GM23338 (cell line): ENCODE results near the gene BCAP31. TPM values are rescaled to one million over a fixed set of nuclear protein-coding genes. Genes with fewer than 3 reads are reported as not detected.

Experiments
- ATAC-seq: fragments of 200-7000 bp; cut with Tn5 transposase; 3 replicates; pipeline ENCODE4 v1.9.1; 2020
- DNase-seq: peaks from one replicate; pipeline ENCODE4 v3.0.0-alpha.2; 2015; ENCODE audit warnings: low spot score
- H2AFZ ChIP-seq: fragments of 200-600 bp; sonication (generic); 2 replicates; pipeline ENCODE4 v1.8.0; 2016; ENCODE audit warnings: antibody characterized with exemption, mild to moderate bottlenecking, moderate library complexity
- H3F3A ChIP-seq: fragments of 200-600 bp; sonication (generic); replicated peaks from 2 replicates; pipeline ENCODE4 v1.8.0; 2017; ENCODE audit warnings: antibody characterized with exemption, mixed run types, low read depth
- H3K27ac ChIP-seq: fragments of 200-600 bp; sonication (generic); 2 replicates; pipeline ENCODE4 v1.6.1; 2016; ENCODE audit warnings: low read depth
- H3K27me3 ChIP-seq: fragments of 200-600 bp; sonication (generic); 2 replicates; pipeline ENCODE4 v1.8.0; 2016; ENCODE audit warnings: mild to moderate bottlenecking, mixed run types, moderate library complexity; ENCODE audit not compliant: insufficient read depth
- H3K36me3 ChIP-seq: fragments of 200-600 bp; sonication (generic); 2 replicates; pipeline ENCODE4 v1.8.0; 2016; ENCODE audit warnings: mild to moderate bottlenecking; ENCODE audit not compliant: insufficient read depth
- H3K4me1 ChIP-seq: fragments of 200-600 bp; sonication (generic); 2 replicates; pipeline ENCODE4 v1.8.0; 2016; ENCODE audit warnings: mild to moderate bottlenecking, moderate library complexity; ENCODE audit not compliant: insufficient read depth
- H3K4me2 ChIP-seq: fragments of 200-600 bp; sonication (generic); 2 replicates; pipeline ENCODE4 v1.7.1; 2017; ENCODE audit warnings: mixed run types
- H3K4me3 ChIP-seq: fragments of 200-600 bp; sonication (generic); 2 replicates; pipeline ENCODE4 v1.6.1; 2016; ENCODE audit warnings: mixed run types
- H3K79me2 ChIP-seq: fragments of 200-600 bp; sonication (generic); replicated peaks from 2 replicates; pipeline ENCODE4 v1.8.0; 2017; ENCODE audit warnings: mild to moderate bottlenecking; ENCODE audit not compliant: insufficient read depth
- H3K9me2 ChIP-seq: fragments of 200-600 bp; sonication (generic); 2 replicates; pipeline ENCODE4 v1.8.0; 2017; ENCODE audit not compliant: insufficient read depth
- H4K20me1 ChIP-seq: fragments of 200-600 bp; sonication (generic); replicated peaks from 2 replicates; pipeline ENCODE4 v1.8.0; 2017; ENCODE audit warnings: mild to moderate bottlenecking; ENCODE audit not compliant: insufficient read depth
- H3K27ac Mint-ChIP-seq: 2 replicates; pipeline ENCODE4 v1.8.0; 2020; ENCODE audit warnings: inconsistent platforms, mild to moderate bottlenecking, moderate library complexity, mixed read lengths
- H3K27me3 Mint-ChIP-seq: 3 replicates; pipeline ENCODE4 v1.8.0; 2022; ENCODE audit warnings: low read depth, mild to moderate bottlenecking, moderate library complexity, mixed read lengths, inconsistent platforms; ENCODE audit not compliant: insufficient read depth, poor library complexity
- H3K36me3 Mint-ChIP-seq: 3 replicates; pipeline ENCODE4 v1.8.0; 2021; ENCODE audit warnings: low read depth, mild to moderate bottlenecking, inconsistent platforms, moderate library complexity, mixed read lengths
- H3K4me1 Mint-ChIP-seq: 3 replicates; pipeline ENCODE4 v1.8.0; 2020; ENCODE audit warnings: mild to moderate bottlenecking, inconsistent platforms, mixed read lengths
- H3K4me3 Mint-ChIP-seq: 3 replicates; pipeline ENCODE4 v1.8.0; 2021; ENCODE audit warnings: moderate library complexity, mild to moderate bottlenecking, inconsistent platforms, mixed read lengths
- H3K9me3 Mint-ChIP-seq: 3 replicates; pipeline ENCODE4 v1.8.0; 2020; ENCODE audit warnings: moderate library complexity, mild to moderate bottlenecking, inconsistent platforms, mixed read lengths
- CREB1 ChIP-seq: fragments of 250-450 bp; sonication (Bioruptor Pico); IDR thresholded peaks from 2 replicates; pipeline ENCODE4 v1.5.0; 2020; ENCODE audit warnings: low read depth, mild to moderate bottlenecking, moderate library complexity
- EZH2phosphoT487 ChIP-seq: fragments of 200-600 bp; sonication (generic); IDR thresholded peaks from one replicate; pipeline ENCODE4 v1.8.1; 2018; ENCODE audit warnings: antibody characterized with exemption; ENCODE audit not compliant: unreplicated experiment
- NANOG ChIP-seq: IDR thresholded peaks from 2 replicates; pipeline ENCODE4 v1.6.1; 2016; ENCODE audit warnings: antibody characterized with exemption, borderline replicate concordance
- POLR2AphosphoS5 ChIP-seq: IDR thresholded peaks from 2 replicates; pipeline ENCODE4 v1.6.1; 2016; ENCODE audit warnings: antibody characterized with exemption, low read depth
- ZNF331 ChIP-seq: fragments of 250-450 bp; sonication (Bioruptor Pico); IDR thresholded peaks from 2 replicates; pipeline ENCODE4 v1.5.0; 2020; ENCODE audit warnings: low read depth, mild to moderate bottlenecking, moderate library complexity
- ZNF462 ChIP-seq: fragments of 250-450 bp; sonication (Bioruptor Pico); IDR thresholded peaks from 2 replicates; pipeline ENCODE4 v1.5.0; 2020; ENCODE audit warnings: mild to moderate bottlenecking, moderate library complexity
- polyA plus RNA-seq: library from polyadenylated mRNA; unstranded; fragments of >200 nt; fragmentation: Nextera tagmentation; extraction: Ambion mirVana; gene quantifications from 2 replicates; pipeline ENCODE4 v1.2.1, GENCODE V29; 2016
- total RNA-seq: library from RNA; depleted of rRNA; stranded (reverse); fragments of >200 nt; shearing (Covaris generic); gene quantifications from 2 replicates; pipeline ENCODE4 v1.2.3, GENCODE V29; 2014

Gene BCAP31
- total and polyA plus RNA-seq, 2 experiments from 2014 or later, result 85.0 to 145 TPM

GRCh38 chrX:153674219-153674851, 49.9 kb downstream of the BCAP31 start:
- Mint-ChIP-seq H3K27me3 (peaks cover 13% of the 10 kb centered on the region), H3K4me3 (peak overlapping the region; percentile 62), H3K36me3 (no peaks in the 10 kb centered on the region), H3K4me1 (peaks cover 12% of the 10 kb centered on the region), H3K9me3 (no peaks in the 10 kb centered on the region), H3K27ac (no peak overlapping the region)
- ATAC-seq (peak; percentile 67), DNase-seq (no peak)
- H3F3A ChIP-seq, result no peaks in the 10 kb centered on the region
- H3K4me2 ChIP-seq, result peak overlapping the region; percentile 32; the same call in 1 of the 2 replicates
- H4K20me1 ChIP-seq, result no peaks in the 10 kb centered on the region
- H3K79me2 ChIP-seq, result no peaks in the 10 kb centered on the region
- 0 out of 2 replicates have a peak, but pooled peaks cover 2% of the 10 kb centered on the region for H3K27me3 ChIP-seq
- no peaks in the 10 kb centered on the region for H3K9me2 ChIP-seq
- H3K4me3 ChIP-seq, result peak overlapping the region; percentile 30; the same call in 1 of the 2 replicates
- H2AFZ ChIP-seq, result no peak overlapping the region; the same call in 1 of the 2 replicates
- H3K4me1 ChIP-seq, result no peaks in the 10 kb centered on the region; the same call in 1 of the 2 replicates
- no peak for TF ChIP-seq NANOG
- no peak for TF ChIP-seq POLR2AphosphoS5
- TF ChIP-seq ZNF462 (CRISPR knock-in tag), result no peak
- no peak for TF ChIP-seq EZH2phosphoT487
- TF ChIP-seq CREB1 (CRISPR knock-in tag), result no peak
- TF ChIP-seq ZNF331 (CRISPR knock-in tag), result no peak
- H3K27ac ChIP-seq, result no peak overlapping the region
- H3K36me3 ChIP-seq, result no peaks in the 10 kb centered on the region
